ENCODE measurements around the gene CERS3.

DNA sequence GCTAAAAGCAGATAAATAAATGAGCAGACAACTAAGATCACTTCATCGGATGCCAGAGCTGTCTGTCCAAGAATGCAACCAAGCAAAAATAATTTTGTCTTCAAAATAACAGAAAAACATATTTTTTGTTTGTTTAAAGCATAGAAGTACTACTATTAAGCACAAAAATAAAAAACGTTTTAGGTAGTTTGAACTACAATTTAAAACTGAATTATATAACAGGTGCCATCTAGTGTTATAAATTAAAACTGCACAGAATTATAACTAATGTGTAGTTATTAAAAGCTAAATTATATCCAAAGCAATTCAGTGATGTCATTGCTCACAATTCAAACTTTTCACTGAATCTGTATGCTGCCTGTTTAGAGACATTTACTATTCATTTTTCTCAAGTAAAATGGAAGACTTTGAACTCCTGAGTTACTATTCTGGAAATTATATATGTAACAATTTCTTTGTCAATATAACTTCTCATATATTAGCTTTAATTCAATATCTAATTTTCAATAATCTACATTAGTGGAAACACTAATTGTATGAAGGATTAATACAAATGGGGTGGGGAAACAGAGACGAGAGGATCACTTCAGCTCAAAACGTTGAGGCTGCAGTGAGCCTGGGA lies 43.7 kb upstream of the CERS3 start:
- TF ChIP-seq FOXA1 (IDR thresholded peaks at IDR 0.05) (no peak), ZBTB33 (IDR thresholded peaks at IDR 0.05) (no peak), MAX (IDR thresholded peaks at IDR 0.05) (no peak), ATF3 (IDR thresholded peaks at IDR 0.05) (no peak), RAD21 (IDR thresholded peaks at IDR 0.05) (peak; percentile 71 to 74), RXRA (IDR thresholded peaks at IDR 0.05) (no peak), EGR1 (IDR thresholded peaks at IDR 0.05; ENCODE audit: low read depth in 2 of 2) (no peak), GABPA (IDR thresholded peaks at IDR 0.05 in 1 of 2, conservative IDR thresholded peaks at IDR 0.05 in 1 of 2) (no peak), TAF1 (conservative IDR thresholded peaks at IDR 0.05) (no peak), NR2F2 (IDR thresholded peaks at IDR 0.05) (no peak), JUND (IDR thresholded peaks at IDR 0.05) (no peak)
- TF ChIP-seq, protein P1, sequence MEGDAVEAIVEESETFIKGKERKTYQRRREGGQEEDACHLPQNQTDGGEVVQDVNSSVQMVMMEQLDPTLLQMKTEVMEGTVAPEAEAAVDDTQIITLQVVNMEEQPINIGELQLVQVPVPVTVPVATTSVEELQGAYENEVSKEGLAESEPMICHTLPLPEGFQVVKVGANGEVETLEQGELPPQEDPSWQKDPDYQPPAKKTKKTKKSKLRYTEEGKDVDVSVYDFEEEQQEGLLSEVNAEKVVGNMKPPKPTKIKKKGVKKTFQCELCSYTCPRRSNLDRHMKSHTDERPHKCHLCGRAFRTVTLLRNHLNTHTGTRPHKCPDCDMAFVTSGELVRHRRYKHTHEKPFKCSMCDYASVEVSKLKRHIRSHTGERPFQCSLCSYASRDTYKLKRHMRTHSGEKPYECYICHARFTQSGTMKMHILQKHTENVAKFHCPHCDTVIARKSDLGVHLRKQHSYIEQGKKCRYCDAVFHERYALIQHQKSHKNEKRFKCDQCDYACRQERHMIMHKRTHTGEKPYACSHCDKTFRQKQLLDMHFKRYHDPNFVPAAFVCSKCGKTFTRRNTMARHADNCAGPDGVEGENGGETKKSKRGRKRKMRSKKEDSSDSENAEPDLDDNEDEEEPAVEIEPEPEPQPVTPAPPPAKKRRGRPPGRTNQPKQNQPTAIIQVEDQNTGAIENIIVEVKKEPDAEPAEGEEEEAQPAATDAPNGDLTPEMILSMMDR (IDR thresholded peaks at IDR 0.05; ENCODE audit: low read depth, low read length, missing input control), result peak; percentile 43
- TF ChIP-seq, protein P2, sequence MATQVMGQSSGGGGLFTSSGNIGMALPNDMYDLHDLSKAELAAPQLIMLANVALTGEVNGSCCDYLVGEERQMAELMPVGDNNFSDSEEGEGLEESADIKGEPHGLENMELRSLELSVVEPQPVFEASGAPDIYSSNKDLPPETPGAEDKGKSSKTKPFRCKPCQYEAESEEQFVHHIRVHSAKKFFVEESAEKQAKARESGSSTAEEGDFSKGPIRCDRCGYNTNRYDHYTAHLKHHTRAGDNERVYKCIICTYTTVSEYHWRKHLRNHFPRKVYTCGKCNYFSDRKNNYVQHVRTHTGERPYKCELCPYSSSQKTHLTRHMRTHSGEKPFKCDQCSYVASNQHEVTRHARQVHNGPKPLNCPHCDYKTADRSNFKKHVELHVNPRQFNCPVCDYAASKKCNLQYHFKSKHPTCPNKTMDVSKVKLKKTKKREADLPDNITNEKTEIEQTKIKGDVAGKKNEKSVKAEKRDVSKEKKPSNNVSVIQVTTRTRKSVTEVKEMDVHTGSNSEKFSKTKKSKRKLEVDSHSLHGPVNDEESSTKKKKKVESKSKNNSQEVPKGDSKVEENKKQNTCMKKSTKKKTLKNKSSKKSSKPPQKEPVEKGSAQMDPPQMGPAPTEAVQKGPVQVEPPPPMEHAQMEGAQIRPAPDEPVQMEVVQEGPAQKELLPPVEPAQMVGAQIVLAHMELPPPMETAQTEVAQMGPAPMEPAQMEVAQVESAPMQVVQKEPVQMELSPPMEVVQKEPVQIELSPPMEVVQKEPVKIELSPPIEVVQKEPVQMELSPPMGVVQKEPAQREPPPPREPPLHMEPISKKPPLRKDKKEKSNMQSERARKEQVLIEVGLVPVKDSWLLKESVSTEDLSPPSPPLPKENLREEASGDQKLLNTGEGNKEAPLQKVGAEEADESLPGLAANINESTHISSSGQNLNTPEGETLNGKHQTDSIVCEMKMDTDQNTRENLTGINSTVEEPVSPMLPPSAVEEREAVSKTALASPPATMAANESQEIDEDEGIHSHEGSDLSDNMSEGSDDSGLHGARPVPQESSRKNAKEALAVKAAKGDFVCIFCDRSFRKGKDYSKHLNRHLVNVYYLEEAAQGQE (IDR thresholded peaks at IDR 0.05), result no peak

All from liver (tissue), 3 donors.